SK-N-MC (cell line): Measurements from ENCODE around the gene SEPTIN7.

Experiments
- DNase-seq: peaks from one replicate; pipeline ENCODE4 v3.0.0-alpha.2; 2011; ENCODE audit warnings: low read depth, low spot score
- H3K27ac ChIP-seq: fragments of 200-600 bp; sonication (generic); 2 replicates; pipeline ENCODE4 v1.5.1; 2016; ENCODE audit warnings: mixed run types
- H3K36me3 ChIP-seq: fragments of 200-600 bp; sonication (generic); 2 replicates; pipeline ENCODE4 v1.6.1; 2017; ENCODE audit warnings: antibody characterized with exemption, low read length, mixed read lengths; ENCODE audit not compliant: insufficient read depth
- H3K4me3 ChIP-seq: fragments of 200-600 bp; sonication (generic); 2 replicates; pipeline ENCODE4 v1.5.1; 2016
- H3K9ac ChIP-seq: fragments of 200-600 bp; sonication (generic); 2 replicates; pipeline ENCODE4 v1.8.0; 2017; ENCODE audit warnings: mixed run types, mixed read lengths; ENCODE audit not compliant: insufficient read length
- H3K9me3 ChIP-seq: fragments of 200-600 bp; sonication (generic); 2 replicates; pipeline ENCODE4 v1.6.1; 2017; ENCODE audit warnings: low read depth, mild to moderate bottlenecking, antibody characterized with exemption, low read length, moderate library complexity, mixed read lengths
- EZH2 ChIP-seq: fragments of 200-600 bp; sonication (generic); IDR thresholded peaks from one replicate; pipeline ENCODE4 v1.6.1; 2017; ENCODE audit warnings: antibody characterized with exemption
- FOXP2 ChIP-seq: optimal IDR thresholded peaks from 2 replicates; pipeline ENCODE3; 2011; ENCODE audit warnings: mild to moderate bottlenecking, moderate library complexity; ENCODE audit not compliant: insufficient read depth; ENCODE audit errors: extremely low read length, control extremely low read depth
- POLR2AphosphoS5 ChIP-seq: IDR thresholded peaks from 2 replicates; pipeline ENCODE4 v1.6.1; 2012; ENCODE audit warnings: mild to moderate bottlenecking, low read depth, low read length, borderline replicate concordance

The SEPTIN7 gene

DNA sequence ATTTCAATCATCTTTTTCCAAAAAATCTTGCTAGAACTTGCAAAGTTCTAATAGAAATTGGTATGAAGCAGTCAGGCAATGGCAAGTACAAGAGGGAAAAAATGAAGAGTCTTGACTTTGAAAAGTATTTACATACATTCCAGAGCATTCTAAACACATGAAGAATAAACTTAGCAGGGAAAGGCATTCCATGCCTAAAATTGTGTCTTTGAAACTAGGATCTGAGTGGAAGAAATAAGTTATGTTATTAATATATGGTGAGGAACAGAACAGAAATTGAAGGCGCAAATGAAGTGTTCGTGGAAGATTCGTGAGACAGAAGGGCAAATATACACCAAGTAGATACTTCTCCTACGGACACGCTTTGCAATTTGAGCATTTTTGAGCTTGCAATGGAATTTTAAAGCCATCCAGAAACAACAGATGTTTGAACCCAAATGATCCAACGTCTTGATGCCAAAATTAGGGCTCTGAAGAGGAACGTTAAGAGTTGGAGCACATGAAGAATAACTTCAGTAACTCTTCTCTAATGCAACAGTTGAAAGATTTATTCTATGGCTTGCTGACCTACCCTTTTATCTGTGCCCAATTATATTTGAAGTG lies 40.6 kb upstream of the SEPTIN7 start:
- Histone ChIP-seq H3K4me3 (no peak overlapping the region), H3K27ac (peak overlapping the region; percentile 25), H3K36me3 (no peaks in the 10 kb centered on the region), H3K9me3 (no peaks in the 10 kb centered on the region), H3K9ac (no peak overlapping the region)
- DNase-seq = no peak
- TF ChIP-seq POLR2AphosphoS5 = no peak
- TF ChIP-seq FOXP2 = no peak
- TF ChIP-seq EZH2 = no peak

DNA sequence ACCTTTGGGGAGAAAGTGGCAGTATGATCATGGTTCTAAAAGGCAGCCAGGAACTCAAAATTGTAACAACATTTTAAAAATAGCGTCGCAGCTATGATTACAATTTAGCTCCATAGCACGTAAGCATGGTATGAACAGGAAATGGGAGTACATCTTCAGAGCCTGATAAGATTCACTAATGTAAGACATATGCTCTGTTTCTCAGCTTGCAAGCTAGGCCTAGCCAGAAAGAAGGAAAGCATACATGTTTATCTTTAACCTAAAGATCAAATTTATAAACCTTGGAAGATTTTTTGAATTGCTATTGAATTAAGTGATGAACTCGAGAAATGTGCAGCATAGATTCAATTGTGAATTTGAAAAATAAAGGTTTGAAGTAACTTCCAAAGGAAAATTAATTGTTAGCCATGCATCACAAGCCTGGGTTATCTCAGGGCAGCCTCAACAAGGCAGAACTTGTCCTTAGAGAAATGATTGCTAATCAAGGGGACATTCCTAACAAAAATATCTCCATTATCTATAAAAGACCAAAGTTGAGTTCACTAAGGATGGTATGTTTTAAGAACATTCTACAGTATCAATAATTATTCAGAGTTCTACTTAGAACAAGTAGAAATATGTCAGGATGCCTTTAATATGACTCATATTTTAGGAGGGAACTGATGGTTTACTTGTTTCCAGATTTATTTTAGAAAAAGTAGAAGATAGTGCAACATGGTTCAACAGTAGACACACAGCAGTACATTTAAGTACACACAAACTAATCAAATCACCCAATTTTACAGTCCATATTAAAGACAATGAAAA lies 38.8 kb upstream of the SEPTIN7 start:
- Histone ChIP-seq H3K4me3 (peak overlapping the region; percentile 47), H3K9ac (peak overlapping the region; percentile 4), H3K36me3 (no peaks in the 10 kb centered on the region), H3K9me3 (no peaks in the 10 kb centered on the region), H3K27ac (peak overlapping the region; percentile 95)
- TF ChIP-seq EZH2 (no peak), FOXP2 (no peak), POLR2AphosphoS5 (no peak)
- DNase-seq = no peak

DNA sequence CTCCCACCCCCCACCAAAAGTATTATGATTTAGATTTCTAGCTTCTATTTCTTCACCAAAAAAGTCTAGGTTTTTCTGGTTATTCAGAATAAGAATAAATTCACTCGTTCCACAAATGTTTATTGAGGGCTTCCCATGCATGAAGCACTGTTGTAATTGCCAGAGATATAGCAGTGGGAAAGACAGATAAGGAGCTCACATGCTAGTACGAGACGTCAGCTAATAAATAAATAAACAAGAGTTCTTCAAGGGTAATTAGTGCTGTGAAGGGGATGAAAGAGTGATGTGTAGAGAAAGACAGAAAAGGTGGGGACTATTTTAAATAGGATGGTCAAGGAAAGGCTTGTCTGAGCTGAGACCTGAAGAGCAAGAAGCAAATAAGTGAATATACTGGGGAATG lies 38.1 kb upstream of the SEPTIN7 start:
- Histone ChIP-seq H3K9ac (peak overlapping the region; percentile 32), H3K9me3 (no peaks in the 10 kb centered on the region), H3K4me3 (no peak overlapping the region), H3K36me3 (no peaks in the 10 kb centered on the region), H3K27ac (peak overlapping the region; percentile 95)
- DNase-seq = no peak
- TF ChIP-seq EZH2 (no peak), FOXP2 (no peak), POLR2AphosphoS5 (no peak)

GRCh38 chr7:35768346-35768745 lies 32.5 kb upstream of the SEPTIN7 start:
- H3K9me3 ChIP-seq = no peaks in the 10 kb centered on the region

DNA sequence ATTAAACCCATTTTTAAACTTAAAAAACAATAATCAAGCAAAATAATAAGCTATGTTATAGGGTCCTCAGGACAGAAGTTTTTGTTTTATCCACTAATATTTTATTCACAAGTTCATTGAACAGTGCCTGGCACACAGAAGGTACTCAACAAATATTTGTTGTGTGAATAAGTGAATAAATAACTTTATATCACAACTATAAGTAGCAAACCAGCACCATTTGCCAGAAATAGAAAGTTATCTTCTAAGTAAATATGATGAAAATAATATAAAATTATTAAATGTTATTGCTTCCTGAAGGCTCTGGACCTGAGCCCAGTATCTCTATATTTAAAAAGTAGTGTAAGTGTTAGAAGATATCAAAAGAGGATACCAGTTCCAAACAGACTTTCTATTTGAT lies 29.1 kb upstream of the SEPTIN7 start:
- H3K36me3 ChIP-seq = no peaks in the 10 kb centered on the region
- no peak overlapping the region for H3K9ac ChIP-seq
- no peak overlapping the region for H3K27ac ChIP-seq
- no peak overlapping the region for H3K4me3 ChIP-seq
- DNase-seq = no peak
- H3K9me3 ChIP-seq = no peaks in the 10 kb centered on the region
- TF ChIP-seq EZH2 = no peak
- TF ChIP-seq POLR2AphosphoS5 = no peak
- TF ChIP-seq FOXP2 = no peak

More at GRCh38 chr7:35768346-35768745, 32.5 kb upstream of the SEPTIN7 start:
- no peak for DNase-seq
- no peak overlapping the region for H3K9ac ChIP-seq
- no peaks in the 10 kb centered on the region for H3K36me3 ChIP-seq
- no peak overlapping the region for H3K27ac ChIP-seq
- TF ChIP-seq FOXP2 = no peak
- TF ChIP-seq POLR2AphosphoS5 = no peak
- TF ChIP-seq EZH2 = no peak
- H3K4me3 ChIP-seq = no peak overlapping the region

GRCh38 chr7:35773994-35774393 lies 26.9 kb upstream of the SEPTIN7 start:
- no peak for DNase-seq
- H3K36me3 ChIP-seq = no peaks in the 10 kb centered on the region

DNA sequence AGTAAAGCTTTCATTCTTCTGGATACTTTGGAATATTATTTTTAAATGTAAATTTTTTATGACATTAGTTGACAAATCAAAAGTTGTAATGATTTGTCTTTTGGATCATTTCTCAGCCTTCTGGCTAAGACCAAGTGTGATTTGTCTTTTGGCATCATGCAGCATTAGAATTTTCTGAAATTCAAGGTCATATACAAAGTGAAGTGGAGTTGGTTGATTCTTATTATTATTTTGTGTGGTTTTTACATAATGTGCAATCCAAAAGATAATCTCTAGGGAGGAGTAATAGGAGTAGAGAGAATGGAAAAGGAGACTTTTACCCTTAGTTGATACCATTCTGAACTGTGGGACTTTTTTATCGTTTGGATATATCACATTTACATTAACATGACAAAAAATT lies 24.2 kb upstream of the SEPTIN7 start:
- Histone ChIP-seq H3K27ac (no peak overlapping the region), H3K36me3 (no peaks in the 10 kb centered on the region), H3K4me3 (no peak overlapping the region), H3K9me3 (no peaks in the 10 kb centered on the region), H3K9ac (no peak overlapping the region)
- no peak for TF ChIP-seq POLR2AphosphoS5
- no peak for DNase-seq

More at GRCh38 chr7:35773994-35774393, 26.9 kb upstream of the SEPTIN7 start:
- Histone ChIP-seq H3K9ac (no peak overlapping the region), H3K4me3 (no peak overlapping the region), H3K9me3 (no peaks in the 10 kb centered on the region), H3K27ac (no peak overlapping the region)
- TF ChIP-seq EZH2 (no peak), POLR2AphosphoS5 (no peak), FOXP2 (no peak)

- Histone ChIP-seq H3K4me3 (no peak overlapping the region), H3K27ac (no peak overlapping the region), H3K36me3 (no peaks in the 10 kb centered on the region), H3K9ac (no peak overlapping the region), H3K9me3 (no peaks in the 10 kb centered on the region)
- DNase-seq = no peak
- TF ChIP-seq FOXP2 (no peak), POLR2AphosphoS5 (no peak), EZH2 (no peak)
Measured at GRCh38 chr7:35777121-35777520, 23.7 kb upstream of the SEPTIN7 start.

GRCh38 chr7:35780070-35780469 lies 20.8 kb upstream of the SEPTIN7 start:
- Histone ChIP-seq H3K27ac (no peak overlapping the region), H3K36me3 (no peaks in the 10 kb centered on the region), H3K4me3 (no peak overlapping the region), H3K9me3 (no peaks in the 10 kb centered on the region), H3K9ac (no peak overlapping the region)
- TF ChIP-seq POLR2AphosphoS5 (no peak), FOXP2 (no peak), EZH2 (no peak)
- no peak for DNase-seq
